AML-193 (cell line): Measurements from ENCODE around the gene CNTN1.

Experiments
- DNase-seq, 2 experiments: peaks; one replicate each; lab custom pipeline; 2025; lab: John Stamatoyannopoulos, UW

CNTN1 gene

DNA sequence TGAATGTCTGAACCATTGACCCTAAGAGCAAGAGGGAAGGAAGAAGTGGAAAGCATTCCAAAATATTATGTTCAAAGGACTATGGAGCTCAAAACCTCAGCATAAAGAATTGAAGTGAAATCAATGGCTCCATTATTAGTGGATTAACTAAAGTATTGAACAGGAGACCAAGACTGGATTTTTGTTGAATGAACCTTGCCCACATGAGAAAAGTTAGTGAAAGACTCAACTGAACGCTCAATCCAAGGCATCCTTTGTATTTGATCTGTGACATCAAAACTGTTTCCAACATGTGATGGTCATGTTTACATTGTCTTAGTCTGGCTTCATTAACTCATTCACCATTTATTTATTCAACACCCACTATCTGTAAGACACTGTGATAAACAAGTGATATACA is 161.0 kb downstream of the CNTN1 start:
- DNase-seq, result no peak

DNA sequence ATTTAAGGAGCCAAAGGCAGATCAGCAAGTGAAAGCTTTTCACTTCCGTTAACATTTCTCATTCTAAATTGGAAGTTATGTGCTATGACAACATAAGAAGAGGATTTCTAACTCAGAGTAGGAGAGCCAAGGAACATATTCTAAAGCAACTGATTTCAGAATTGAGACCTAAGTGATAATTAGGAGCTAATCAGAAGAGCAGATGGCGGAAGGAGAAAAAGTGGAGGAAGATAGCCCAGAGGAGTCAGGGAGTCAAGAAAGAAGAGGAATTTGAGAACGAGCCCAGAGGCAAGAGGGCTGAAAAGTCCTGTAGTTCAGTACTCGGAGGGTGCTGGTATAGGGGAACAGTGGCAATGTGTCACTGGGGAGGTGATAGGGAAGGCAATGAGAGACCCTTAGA is 162.4 kb downstream of the CNTN1 start:
- DNase-seq, result no peak

DNA sequence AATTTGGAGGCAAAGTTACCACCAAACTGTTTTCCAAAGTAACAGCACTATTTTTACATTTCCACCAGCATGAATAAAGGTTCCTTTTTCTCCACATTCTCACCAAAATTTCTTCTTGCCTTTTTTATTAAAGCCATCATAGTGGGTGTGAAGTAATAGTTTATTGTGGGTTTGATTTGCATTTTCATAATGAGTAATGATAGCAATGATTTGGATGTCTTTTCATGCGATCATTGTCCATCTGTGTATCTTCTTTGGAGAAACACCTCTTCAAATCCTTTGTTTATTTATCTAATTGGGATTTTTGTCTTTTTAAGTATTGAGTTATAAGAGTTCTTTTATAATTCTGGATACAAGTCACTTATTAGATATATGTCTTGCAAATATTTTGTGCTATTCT is 172.7 kb downstream of the CNTN1 start:
- DNase-seq, result no peak

DNA sequence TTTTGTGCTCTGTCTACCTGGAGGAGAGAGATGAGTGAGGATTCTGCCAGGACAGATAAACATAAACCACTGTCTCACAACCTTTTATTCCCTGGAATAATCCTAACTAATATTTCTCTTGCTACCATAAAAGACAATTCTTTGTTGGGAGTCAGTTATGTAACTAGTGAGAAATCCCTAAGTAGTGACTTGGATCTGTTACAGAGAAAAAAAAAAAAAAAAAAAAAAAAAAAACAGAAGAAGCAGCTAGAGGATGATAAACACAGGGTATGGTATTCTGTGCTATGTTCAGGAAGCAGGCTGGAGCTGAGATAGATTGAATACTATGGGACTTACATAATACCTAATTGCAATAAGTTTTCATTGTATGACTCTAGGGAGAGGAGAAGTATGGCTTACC is 178.7 kb downstream of the CNTN1 start:
- DNase-seq, result no peak

DNA sequence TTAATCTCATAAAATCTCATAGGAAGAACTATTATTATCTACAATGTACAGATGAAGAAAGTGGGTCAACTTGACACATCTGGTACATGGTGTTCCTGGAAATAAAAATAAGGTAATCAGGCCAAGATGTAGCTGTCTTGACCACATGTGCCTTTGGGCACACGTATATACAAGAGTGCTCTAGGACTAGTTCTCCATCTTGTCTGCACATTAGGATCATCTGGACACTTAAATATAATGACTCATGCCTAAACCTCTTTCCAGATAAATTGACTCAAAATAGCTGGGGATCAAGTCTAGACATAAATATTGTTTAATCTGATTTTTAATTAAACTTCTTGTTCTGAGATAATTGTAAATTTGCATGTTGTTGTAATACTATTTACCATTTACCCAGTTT is 182.6 kb downstream of the CNTN1 start:
- no peak for DNase-seq

DNA sequence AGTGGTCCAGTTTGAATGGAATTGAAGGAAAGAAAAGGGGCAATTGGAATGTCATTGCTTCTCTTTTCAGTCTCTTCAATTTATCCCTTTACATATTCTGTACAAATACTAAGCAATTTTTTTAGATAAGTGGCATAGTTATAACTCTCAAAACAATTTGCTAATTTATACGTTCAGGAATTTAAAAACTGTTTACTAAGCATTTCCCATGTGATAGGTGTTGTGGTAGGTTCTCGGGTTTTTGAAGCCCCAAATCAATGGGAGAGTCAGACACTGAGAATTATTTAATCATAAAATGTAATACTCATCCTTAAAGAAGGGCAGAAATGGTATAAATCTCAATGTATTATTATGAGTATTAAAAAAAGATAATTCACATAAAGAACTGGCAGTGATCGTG is 197.1 kb downstream of the CNTN1 start:
- no peak for DNase-seq

DNA sequence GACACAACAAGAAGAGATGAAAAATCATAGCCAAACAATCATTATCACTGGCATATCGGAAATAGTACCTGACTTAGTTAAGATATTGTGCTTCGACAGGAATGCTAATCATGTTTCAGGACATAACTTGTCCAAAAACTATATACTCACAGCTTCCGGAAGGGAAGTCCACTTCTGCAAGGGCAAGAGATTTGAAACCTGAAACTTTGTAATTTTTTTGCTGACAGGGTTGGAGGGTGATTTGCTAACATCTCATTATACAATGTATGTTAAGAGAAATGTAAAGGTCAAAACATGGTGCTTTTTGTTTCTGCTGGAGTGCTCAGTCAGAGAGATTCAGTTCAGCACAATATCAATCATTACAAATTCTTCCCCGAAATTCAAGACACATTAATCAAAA is 200.3 kb downstream of the CNTN1 start:
- DNase-seq, result no peak

DNA sequence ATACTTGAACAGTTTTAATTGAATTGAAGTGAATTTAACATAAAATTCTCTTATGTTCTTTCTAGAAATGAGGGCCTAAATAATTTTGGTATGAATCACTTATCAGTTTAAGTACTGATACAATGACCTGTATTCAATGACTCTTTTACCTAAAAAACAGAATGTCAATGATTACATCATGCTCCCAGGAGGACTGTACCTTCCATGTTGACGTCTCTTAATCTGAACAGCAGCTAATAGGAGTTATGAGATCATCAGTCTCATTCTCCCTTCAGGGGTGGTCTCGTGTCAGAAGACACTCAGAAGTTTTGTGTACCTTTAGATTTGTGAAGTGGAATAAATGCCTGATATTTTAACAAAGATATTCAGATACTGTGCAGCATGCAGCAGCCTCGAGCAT is 206.3 kb downstream of the CNTN1 start:
- no peak for DNase-seq

DNA sequence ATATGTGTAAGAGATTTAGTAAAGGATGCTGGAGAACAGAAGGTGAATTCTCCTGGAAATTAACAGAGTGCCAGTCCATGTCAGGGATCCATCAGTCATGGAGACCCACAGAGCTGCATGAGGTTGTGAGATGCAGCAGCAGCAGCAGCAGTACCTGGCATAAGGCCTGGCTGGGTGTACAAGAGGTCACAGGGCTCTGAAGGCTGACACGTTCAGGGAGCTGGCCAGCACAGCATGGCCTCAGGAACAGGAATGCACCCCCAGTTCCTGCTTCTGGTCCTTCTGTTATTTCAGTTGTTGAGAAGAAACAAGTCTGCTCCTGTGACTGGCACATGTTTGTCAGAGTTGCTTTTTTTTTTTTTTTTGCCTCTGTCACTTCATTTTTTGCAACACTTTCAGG is 210.8 kb downstream of the CNTN1 start:
- no peak for DNase-seq

DNA sequence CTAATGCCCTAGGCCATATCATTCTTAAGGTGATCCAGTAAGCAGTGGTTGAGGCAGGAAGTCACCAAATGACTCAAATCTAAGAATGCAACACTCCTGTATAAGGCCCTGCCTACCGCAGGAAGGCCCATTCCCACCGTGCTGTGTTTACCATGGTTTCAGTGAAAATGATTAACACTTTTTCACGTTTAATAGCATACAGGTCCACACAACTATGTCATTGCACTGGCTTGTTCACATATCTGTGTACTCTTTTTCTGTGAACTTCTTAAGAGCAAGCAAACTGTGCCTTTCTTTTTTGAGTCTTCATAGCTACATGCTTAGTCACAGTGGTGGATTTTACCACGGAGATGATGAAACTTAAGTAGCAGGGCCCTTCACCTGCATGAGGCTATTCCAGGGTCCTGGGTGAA is 214.9 kb downstream of the CNTN1 start:
- no peak for DNase-seq

DNA sequence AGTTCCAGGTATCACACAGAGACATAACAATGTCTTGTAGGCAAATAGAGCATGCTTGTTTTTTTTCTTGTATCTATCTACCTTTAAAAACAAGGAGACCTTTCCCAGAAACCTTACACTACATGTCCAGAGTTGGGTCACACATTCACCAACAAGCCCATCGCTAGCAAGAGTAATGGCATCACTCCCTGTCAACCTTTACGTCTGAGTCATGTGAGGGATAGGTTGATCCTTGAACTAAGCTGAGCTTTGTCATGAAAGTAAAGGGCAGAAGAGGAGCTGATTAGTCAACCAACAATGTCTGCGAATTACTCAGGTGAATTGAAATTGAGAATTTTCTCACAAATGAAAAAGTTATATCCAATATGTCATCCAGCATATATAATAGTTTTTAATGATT is 219.4 kb downstream of the CNTN1 start:
- no peak for DNase-seq

DNA sequence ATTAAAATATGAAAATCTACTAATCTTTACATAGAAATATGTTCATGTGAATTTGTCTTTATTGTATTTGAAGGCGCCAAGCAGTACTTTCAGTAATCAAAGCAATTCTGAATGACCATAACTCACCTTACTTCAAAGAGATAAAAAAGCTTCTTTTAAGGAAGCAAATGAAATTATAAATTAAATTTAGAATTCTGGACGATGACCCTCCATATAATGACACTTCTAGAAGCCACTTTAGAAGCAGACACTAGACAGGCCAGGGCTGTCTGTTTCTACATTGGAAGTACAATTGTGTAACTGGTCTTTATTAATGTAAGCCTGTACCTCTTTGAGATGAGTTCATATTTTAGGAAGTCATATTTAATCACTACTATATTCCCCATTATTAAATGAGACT is 222.9 kb downstream of the CNTN1 start:
- no peak for DNase-seq

DNA sequence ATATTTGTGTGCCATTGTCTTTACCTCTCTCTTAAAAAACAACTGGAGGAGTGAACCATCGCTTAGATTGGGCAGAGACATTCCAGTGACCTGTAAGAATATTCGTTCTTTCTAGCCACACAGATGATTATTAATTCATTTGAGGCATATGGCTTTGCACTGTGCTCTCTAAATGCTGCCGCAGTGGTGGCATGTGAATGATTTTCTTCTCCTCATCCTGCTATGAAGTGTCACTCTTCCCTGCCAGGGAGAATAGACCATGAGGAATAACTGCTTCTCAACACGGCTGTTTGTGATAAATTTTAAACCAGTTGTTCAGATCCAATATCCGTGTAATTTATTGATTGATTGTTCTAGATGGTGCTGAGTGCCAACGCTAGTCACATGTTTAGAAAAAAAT is 225.3 kb downstream of the CNTN1 start:
- no peak for DNase-seq

DNA sequence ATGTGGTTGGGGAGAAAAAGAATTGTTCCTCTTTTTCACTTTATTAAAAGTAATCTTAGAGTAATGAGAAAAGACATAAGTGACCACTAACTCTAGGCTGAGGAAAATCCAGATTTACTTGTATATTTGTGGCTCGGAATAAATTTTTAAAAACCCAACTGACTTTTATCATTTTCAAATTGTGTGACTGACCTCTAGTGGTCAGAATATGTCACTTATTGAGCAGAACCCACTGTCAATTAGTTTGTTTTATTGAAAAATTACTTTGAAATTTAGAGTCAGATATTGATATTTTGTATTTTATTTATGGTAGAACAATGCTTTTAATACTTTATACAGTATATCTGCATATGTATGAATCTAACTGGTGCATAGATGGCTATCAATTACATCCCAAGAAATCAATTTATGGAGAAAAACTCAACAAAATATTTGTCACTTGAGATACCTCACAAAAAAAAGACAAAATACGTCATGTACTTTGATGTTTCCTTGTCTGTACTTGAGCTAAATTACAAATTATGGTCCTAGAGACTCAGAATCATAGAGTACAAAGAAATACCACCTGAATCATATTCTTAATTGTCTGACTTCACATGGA is 229.4 kb downstream of the CNTN1 start:
- DNase-seq, result peak; percentile 2 to 9

DNA sequence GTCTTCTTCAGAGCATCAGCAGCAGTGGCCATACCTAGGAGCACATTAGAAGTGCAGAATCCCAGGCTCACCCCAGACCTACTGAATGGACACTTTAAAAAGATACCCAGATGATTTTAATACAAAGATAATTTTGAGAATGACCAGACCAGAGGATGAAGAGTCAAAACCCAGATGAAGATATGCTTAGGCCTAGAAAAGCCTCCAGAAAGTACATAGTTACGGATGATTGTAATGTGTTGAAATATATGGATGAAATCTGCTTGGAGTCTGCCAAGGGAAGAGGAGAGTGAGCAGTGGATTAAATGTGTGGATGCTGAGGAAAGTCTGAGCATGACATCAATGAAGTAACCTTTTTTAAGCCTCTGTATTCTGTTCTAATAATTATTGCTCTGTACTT is 245.7 kb downstream of the CNTN1 start:
- no peak for DNase-seq

DNA sequence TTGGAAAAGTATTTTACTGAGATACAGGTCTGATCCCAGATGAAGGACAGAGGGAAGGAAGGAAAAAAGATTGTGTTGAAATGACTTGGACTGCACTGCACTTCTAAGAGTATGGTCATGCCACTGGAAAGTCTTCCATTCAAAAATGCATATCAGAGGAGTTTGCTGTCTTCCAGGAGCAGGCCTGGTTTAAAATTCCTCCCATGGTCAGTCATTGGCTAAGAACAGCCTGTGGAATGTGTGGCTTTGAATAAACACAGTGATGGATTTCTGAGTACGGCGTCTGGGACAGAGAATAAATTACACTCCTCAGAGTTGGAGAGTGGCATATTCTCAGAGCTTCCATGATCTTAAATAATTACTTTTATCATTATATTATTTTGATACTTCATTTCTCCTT is 250.1 kb downstream of the CNTN1 start:
- no peak for DNase-seq

DNA sequence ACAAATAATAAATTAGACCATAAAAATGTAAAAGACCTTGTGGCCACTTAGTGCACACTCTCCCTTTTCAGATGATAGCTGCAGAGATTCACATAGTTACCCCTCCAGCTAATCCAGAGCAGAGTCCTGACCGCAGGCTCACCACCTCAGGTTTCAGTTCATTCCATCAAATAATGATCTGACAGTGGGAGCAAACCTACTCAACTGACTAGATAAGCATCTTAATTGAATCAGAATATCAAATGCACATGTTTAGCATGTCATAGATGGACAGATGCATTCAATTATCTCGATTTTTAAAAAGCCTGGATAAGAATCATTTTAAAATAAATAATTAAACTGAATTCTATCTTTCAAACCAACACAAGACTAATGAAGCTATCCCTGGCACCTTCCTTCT is 253.5 kb downstream of the CNTN1 start:
- no peak for DNase-seq

DNA sequence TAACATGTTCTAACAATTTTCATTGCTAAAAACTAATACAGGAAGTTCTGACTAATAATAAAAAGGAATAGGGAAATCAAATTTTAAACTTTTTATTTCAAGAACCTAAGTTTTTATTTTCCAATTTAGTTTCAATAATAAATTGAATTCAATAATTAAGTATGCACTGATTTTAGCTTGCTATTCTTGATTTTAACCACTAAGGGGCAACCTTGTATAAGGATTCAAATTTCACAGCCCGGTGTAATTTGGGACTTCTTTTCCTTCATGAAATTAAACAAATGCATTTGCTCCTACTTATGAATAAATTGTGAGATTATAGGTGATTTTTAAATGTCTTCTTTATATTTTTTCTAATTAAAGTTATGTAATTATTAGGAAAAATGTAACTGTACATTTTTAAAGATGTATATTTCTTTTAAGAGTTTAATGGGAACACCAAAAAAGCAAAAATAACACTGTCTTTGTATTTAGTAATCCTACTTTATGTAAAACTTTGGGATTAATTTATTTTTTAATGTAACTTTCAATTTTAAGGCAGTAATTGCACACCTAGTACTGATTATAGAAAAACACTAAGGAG is 254.5 kb downstream of the CNTN1 start:
- DNase-seq, result peak; percentile 21 to 34

DNA sequence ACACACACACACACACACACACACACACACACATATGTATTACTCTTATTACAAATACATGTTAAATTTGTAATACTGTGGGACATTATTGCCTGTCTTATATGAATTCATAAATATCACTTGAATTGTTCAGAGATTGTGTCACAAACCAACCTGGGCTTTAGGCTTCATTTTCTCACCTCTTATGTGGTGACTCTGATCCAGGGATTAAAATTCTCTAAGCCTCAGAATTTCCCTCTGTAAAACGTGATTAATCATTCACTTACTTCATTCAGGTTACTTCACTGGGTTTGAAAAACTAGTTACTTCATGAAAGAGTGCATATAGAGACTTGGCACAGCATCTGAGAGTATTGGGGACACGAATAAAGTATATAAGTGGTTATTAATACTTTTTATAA is 255.6 kb downstream of the CNTN1 start:
- DNase-seq, result no peak

DNA sequence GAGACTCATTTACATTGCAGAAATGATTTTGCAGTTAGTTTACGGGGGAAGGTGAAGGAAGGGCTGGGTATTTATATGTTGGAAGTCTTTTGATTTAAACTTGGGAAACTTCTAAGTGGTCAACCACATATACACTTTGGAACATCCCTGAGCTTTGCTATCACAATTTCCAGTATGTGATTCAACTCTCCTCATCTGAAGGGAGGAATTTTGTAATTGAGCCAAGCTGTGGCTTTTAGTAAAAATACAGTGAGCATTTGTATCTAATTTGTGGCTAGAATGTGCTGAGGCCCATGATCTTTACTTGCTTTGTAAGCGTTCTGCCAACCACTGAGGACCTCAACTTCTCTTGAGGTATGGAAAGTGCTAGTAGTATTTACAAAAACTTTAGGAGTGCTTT is 260.8 kb downstream of the CNTN1 start:
- no peak for DNase-seq

DNA sequence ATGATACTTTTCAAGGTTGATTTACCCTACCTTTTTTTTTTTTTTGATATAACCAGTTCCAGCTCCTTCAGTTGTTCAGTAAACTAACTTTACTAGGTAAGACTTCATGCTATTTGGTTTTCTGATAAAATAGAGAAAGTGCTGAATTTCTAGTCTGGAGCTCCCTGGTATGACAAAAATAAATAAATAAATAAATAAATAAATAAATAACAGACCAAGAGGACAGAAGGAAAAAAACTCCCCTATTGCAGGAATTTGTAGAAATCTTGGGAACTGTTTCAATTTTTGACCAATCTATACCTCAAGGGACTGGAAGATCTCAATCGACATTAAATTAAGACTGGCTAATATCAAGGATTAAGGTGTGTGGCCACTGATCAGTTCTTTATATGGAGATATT is 265.2 kb downstream of the CNTN1 start:
- no peak for DNase-seq

DNA sequence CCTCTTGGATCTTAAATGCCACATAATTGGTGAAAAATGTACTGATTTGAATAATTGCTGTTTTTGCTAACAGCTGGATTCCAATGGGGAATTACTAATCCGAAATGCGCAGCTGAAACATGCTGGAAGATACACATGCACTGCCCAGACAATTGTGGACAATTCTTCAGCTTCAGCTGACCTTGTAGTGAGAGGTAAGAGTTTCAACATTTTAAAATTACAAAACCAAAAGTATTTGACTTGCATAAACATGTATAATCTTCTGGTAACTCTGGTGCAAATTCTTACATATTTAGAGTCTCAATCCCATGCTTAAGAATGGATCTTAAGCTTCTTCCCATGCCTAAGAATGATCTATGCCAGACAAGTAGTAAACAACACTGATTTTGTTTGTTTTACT is 266.8 kb downstream of the CNTN1 start:
- DNase-seq, result no peak

DNA sequence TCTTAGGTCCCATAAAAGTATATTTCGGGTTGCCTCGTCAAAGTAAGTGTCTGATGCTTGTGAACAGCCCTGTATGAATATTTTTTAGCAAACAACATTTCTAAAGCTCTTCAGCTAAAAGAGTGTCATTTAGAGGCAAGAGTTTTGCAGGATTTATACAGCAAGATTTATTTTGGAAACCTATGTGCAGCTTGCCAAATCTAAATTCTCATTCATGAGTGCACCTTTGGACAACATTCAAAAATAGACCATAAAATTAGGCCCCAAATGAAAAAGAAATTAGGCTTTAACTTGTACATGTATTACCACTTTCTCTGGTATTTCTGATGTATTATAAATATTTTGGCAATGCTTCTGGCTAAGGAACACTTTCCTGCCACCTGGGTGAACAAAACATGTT is 271.5 kb downstream of the CNTN1 start:
- no peak for DNase-seq

DNA sequence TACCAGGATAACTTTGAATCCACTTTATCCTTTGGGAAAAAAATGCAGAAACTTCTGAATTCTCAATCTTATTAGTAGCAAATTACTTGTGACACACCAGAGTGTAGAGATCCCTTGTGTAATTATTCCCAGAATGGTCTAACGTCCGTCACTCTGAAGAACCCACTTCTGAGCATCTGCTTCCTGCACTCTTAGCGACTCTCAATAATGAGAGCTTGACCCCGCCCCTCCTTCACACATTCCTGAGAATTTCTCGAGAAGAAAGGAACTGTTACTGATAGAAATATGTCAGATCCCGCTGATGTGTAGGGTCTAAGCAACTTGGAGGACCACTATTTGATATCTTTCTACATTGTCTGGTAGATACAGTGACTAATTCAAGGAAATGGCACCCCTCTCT is 277.6 kb downstream of the CNTN1 start:
- DNase-seq, result no peak
